Natural killer cell (primary cell): Measurements from ENCODE around the gene HOXD9. TPM values are rescaled to one million over a fixed set of nuclear protein-coding genes. Genes with fewer than 3 reads are reported as not detected.

ENCODE experiments used
- ATAC-seq, 3 donors: fragments of 150-1000 bp in 2 of 3; fragments of 200-7000 bp in 1 of 3; cut with Tn5 transposase; 1 replicate in 1 of 3; 2 replicates in 2 of 3; pipeline ENCODE4 v1.10.0; 2021; ENCODE audit warnings: mild to moderate bottlenecking in 2 of 3, moderate library complexity in 2 of 3
- DNase-seq, 2 donors: peaks; one replicate each; pipeline versions ENCODE4 v3.0.0 to v3.0.0-alpha.2; 2013 to 2021; ENCODE audit warnings: mixed read lengths in 1 of 2
- H3K27ac ChIP-seq: one replicate; pipeline ENCODE4 v1.5.1; 2013; ENCODE audit warnings: mild to moderate bottlenecking, low read length
- H3K27me3 ChIP-seq: one replicate; pipeline ENCODE4 v1.6.1; 2013; ENCODE audit warnings: low read length; ENCODE audit not compliant: control insufficient read depth, insufficient read depth
- H3K36me3 ChIP-seq: one replicate; pipeline ENCODE4 v1.6.1; 2013; ENCODE audit warnings: low read length; ENCODE audit not compliant: control insufficient read depth, insufficient read depth
- H3K4me1 ChIP-seq: one replicate; pipeline ENCODE4 v1.6.1; 2013; ENCODE audit warnings: low read length; ENCODE audit not compliant: control insufficient read depth, insufficient read depth
- H3K4me3 ChIP-seq: one replicate; pipeline ENCODE4 v1.5.1; 2013; ENCODE audit warnings: low read length
- H3K9me3 ChIP-seq: one replicate; pipeline ENCODE4 v1.6.1; 2013; ENCODE audit warnings: low read length; ENCODE audit not compliant: control insufficient read depth, insufficient read depth
- H3K27ac Mint-ChIP-seq, 2 donors: one replicate each; pipeline ENCODE4 v1.8.0; 2022; ENCODE audit warnings: mild to moderate bottlenecking in 2 of 2, mixed read lengths in 2 of 2, moderate library complexity in 1 of 2
- H3K27me3 Mint-ChIP-seq, 2 donors: one replicate each; pipeline ENCODE4 v1.8.0; 2022; ENCODE audit warnings: low read depth in 2 of 2, mixed read lengths in 2 of 2
- H3K36me3 Mint-ChIP-seq: one replicate; pipeline ENCODE4 v1.8.0; 2022; ENCODE audit warnings: mixed read lengths
- H3K4me1 Mint-ChIP-seq, 2 donors: one replicate each; pipeline ENCODE4 v1.8.0; 2022; ENCODE audit warnings: mixed read lengths in 2 of 2
- H3K4me3 Mint-ChIP-seq: one replicate; pipeline ENCODE4 v1.8.0; 2022; ENCODE audit warnings: mild to moderate bottlenecking, moderate library complexity, mixed read lengths
- H3K9me3 Mint-ChIP-seq, 2 donors: one replicate each; pipeline ENCODE4 v1.8.0; 2022; ENCODE audit warnings: mixed read lengths in 2 of 2
- CTCF ChIP-seq: fragments of 200-600 bp; IDR thresholded peaks from one replicate; pipeline ENCODE4 v1.8.0; 2022; ENCODE audit warnings: antibody characterized with exemption
- WGBS: methylation state at CpG from one replicate; pipeline ENCODE4 v1.1.7; 2013; ENCODE audit warnings: missing lambda C conversion rate; ENCODE audit not compliant: insufficient coverage; 5-methylcytosine and 5-hydroxymethylcytosine counted together
- intact Hi-C: fragments of 100-400 bp; cut with micrococcal nuclease; formaldehyde crosslinking; loops from one replicate; pipeline ENCODE4 v1.14.2; 2022
- total RNA-seq, 4 donors: library from RNA; stranded (reverse); fragments of 120-200 nt in 1 of 4; gene quantifications; one replicate each; pipeline versions ENCODE4 v1.2.3 to v1.2.4, GENCODE V29; 2013 to 2022

Gene HOXD9
- total RNA-seq, 3 donors from 2014 or later (not counting 1 experiment from before 2014, with no cell fraction given), result not detected

- H3K9me3 ChIP-seq, result peaks cover 8% of the 10 kb centered on the region
These were observed 9.9 kb upstream of the HOXD9 start for GRCh38 chr2:176112375-176113302.

GRCh38 chr2:176114120-176114929 lies 8.2 kb upstream of the HOXD9 start:
- Mint-ChIP-seq H3K27me3 (peaks cover 78 to 84% of the 10 kb centered on the region in 2 donors), H3K9me3 (peaks cover 2% of the 10 kb centered on the region in 2 donors), H3K36me3 (peaks cover 19% of the 10 kb centered on the region), H3K27ac (no peak overlapping the region), H3K4me3 (no peak overlapping the region), H3K4me1 (peaks cover 9 to 11% of the 10 kb centered on the region in 2 donors)
- Histone ChIP-seq H3K9me3 (peaks cover 16% of the 10 kb centered on the region), H3K36me3 (no peaks in the 10 kb centered on the region), H3K4me1 (peaks cover 4% of the 10 kb centered on the region), H3K27me3 (peaks cover 95% of the 10 kb centered on the region), H3K4me3 (no peak overlapping the region), H3K27ac (no peak overlapping the region)
- whole genome bisulfite sequencing, result 18% methylated on average over 25 of the region's 26 CpGs
- no peak for TF ChIP-seq CTCF
- DNase-seq (no peak), ATAC-seq (no peak)
- intact Hi-C loops, result loop anchor here (5.0 kb wide), 1 partner anchor 37 kb away; no protein-coding TSS in a partner anchor

More at GRCh38 chr2:176112375-176113302, 9.9 kb upstream of the HOXD9 start:
- TF ChIP-seq CTCF, result no peak
- no peak for DNase-seq
- Mint-ChIP-seq H3K27me3 (peaks cover 71 to 77% of the 10 kb centered on the region in 2 donors), H3K4me3 (no peak overlapping the region), H3K4me1 (peaks cover 0 to 5% of the 10 kb centered on the region in 2 donors), H3K27ac (no peak overlapping the region), H3K36me3 (peaks cover 8% of the 10 kb centered on the region), H3K9me3 (no peaks in the 10 kb centered on the region)
- ATAC-seq, result no peak
- H3K4me1 ChIP-seq, result no peaks in the 10 kb centered on the region
- intact Hi-C loops, result loop anchor here (5.0 kb wide), 1 partner anchor 35 kb away; no protein-coding TSS in a partner anchor
- H3K27ac ChIP-seq, result no peak overlapping the region
- H3K36me3 ChIP-seq, result no peaks in the 10 kb centered on the region
- no peak overlapping the region for H3K4me3 ChIP-seq
- 9% methylated on average over 40 of the region's 40 CpGs for WGBS
- H3K27me3 ChIP-seq, result peaks cover 86% of the 10 kb centered on the region

- Mint-ChIP-seq H3K4me1 (peaks cover 9 to 11% of the 10 kb centered on the region in 2 donors), H3K36me3 (peaks cover 14% of the 10 kb centered on the region), H3K9me3 (peaks cover 2% of the 10 kb centered on the region in 2 donors), H3K27me3 (peaks cover 78 to 84% of the 10 kb centered on the region in 2 donors), H3K4me3 (no peak overlapping the region), H3K27ac (no peak overlapping the region)
- no peaks in the 10 kb centered on the region for H3K36me3 ChIP-seq
- no peak for ATAC-seq
- peaks cover 94% of the 10 kb centered on the region for H3K27me3 ChIP-seq
- intact Hi-C loops, result loop anchor here (5.0 kb wide), 1 partner anchor 38 kb away; no protein-coding TSS in a partner anchor
- no peak for DNase-seq
- H3K4me1 ChIP-seq, result peaks cover 4% of the 10 kb centered on the region
- H3K9me3 ChIP-seq, result peaks cover 16% of the 10 kb centered on the region
- WGBS, result 7% methylated on average over 12 of the region's 16 CpGs
- no peak overlapping the region for H3K4me3 ChIP-seq
- no peak overlapping the region for H3K27ac ChIP-seq
- TF ChIP-seq CTCF, result no peak
These were observed 7.4 kb upstream of the HOXD9 start for GRCh38 chr2:176114930-176115625.
